K562 (cell line): ENCODE measurements around the gene CORT. TPM values are rescaled to one million over a fixed set of nuclear protein-coding genes. Genes with fewer than 3 reads are reported as not detected.
A peak's percentile ranks its signal among the peaks of the same experiment; 100 is the strongest.

Experiments
- CXXC5 ChIP-seq: fragments of 250-450 bp; sonication (Bioruptor Pico); IDR thresholded peaks from 2 replicates; pipeline ENCODE4 v1.8.0; 2022; ENCODE audit warnings: inconsistent platforms, mild to moderate bottlenecking, moderate library complexity
- DMBX1 ChIP-seq: fragments of 250-450 bp; sonication (Bioruptor Pico); IDR thresholded peaks from 2 replicates; pipeline ENCODE4 v1.8.0; 2022; ENCODE audit warnings: inconsistent platforms, mild to moderate bottlenecking, moderate library complexity, borderline replicate concordance
- GTF2E2 ChIP-seq: fragments of 200-800 bp; sonication (Bioruptor generic); IDR thresholded peaks from 2 replicates; pipeline ENCODE4 v1.6.1; 2016; ENCODE audit warnings: missing genetic modification characterization, missing compliant biosample characterization
- POLR2G ChIP-seq: fragments of 200-400 bp; formaldehyde crosslinking; IDR thresholded peaks from 2 replicates; pipeline ENCODE4 v1.6.1; 2017; ENCODE audit warnings: low read depth, mild to moderate bottlenecking, antibody characterized with exemption, low read length, moderate library complexity
- TAF1 ChIP-seq: IDR thresholded peaks from 2 replicates; pipeline ENCODE4 v1.6.1; 2011; ENCODE audit warnings: mild to moderate bottlenecking, low read length, moderate library complexity; ENCODE audit not compliant: insufficient read depth, control insufficient read depth, severe bottlenecking; ENCODE audit errors: extremely low read depth
- polyA plus RNA-seq, 8 experiments: library from polyadenylated mRNA; depleted of rRNA in 4 of 8; stranded (reverse) in 5 of 8; unstranded in 3 of 8; fragments of >200 nt; fragmentation: Nextera tagmentation in 2 of 8; fragmentation: Illumina TruSeq in 1 of 8; extraction: Ambion mirVana in 2 of 8; extraction: Trizol in 1 of 8; gene quantifications; 2 replicates each; pipeline versions ENCODE4 v1.2.1 to v1.2.3, GENCODE V29; 2011 to 2014; ENCODE audit warnings: inconsistent platforms in 1 of 8, missing spikeins in 1 of 8
- total RNA-seq, 7 experiments: library from RNA; depleted of rRNA in 6 of 7; stranded (reverse); fragments of >200 nt in 6 of 7; fragmentation: Illumina TruSeq in 2 of 7; extraction: Trizol in 2 of 7; gene quantifications; 2 replicates each; pipeline versions ENCODE4 v1.2.1 to v1.2.3, GENCODE V29; 2011 to 2021; ENCODE audit warnings: low replicate concordance in 1 of 7
- TF ChIP-seq, protein P1 (sequence below): IDR thresholded peaks from 2 replicates; pipeline ENCODE4 v1.6.1; 2012; ENCODE audit warnings: low read depth, low read length, improper control_type of control experiment, borderline replicate concordance
- TF ChIP-seq, protein P2 (sequence below), 2 experiments: fragments of 200-800 bp in 1 of 2; sonication (Bioruptor generic) in 1 of 2; sonication (generic) in 1 of 2; formaldehyde crosslinking in 1 of 2; IDR thresholded peaks in 1 of 2; conservative IDR thresholded peaks in 1 of 2; 2 replicates each; pipeline versions ENCODE4 v1.5.0 to v1.6.1; 2016 to 2020; ENCODE audit warnings: missing compliant biosample characterization in 1 of 2, missing genetic modification characterization in 1 of 2, missing genetic modification reagents in 1 of 2
- TF ChIP-seq, protein P3 (sequence below), 2 experiments: fragments of 450-650 bp; IDR thresholded peaks; 2 replicates each; pipeline ENCODE4 v1.6.1; 2016
- TF ChIP-seq, protein P4 (sequence below): fragments of 200-800 bp; sonication (Bioruptor generic); IDR thresholded peaks from 2 replicates; pipeline ENCODE4 v1.6.1; 2016; ENCODE audit warnings: missing genetic modification characterization, missing compliant biosample characterization

The CORT gene
- total and polyA plus RNA-seq, 9 of the 15 experiments (the other 6 are each of a cell fraction or from before 2014, with no cell fraction given): 0.08 to 0.54 (median 0.13) TPM; not detected in 5

DNA sequence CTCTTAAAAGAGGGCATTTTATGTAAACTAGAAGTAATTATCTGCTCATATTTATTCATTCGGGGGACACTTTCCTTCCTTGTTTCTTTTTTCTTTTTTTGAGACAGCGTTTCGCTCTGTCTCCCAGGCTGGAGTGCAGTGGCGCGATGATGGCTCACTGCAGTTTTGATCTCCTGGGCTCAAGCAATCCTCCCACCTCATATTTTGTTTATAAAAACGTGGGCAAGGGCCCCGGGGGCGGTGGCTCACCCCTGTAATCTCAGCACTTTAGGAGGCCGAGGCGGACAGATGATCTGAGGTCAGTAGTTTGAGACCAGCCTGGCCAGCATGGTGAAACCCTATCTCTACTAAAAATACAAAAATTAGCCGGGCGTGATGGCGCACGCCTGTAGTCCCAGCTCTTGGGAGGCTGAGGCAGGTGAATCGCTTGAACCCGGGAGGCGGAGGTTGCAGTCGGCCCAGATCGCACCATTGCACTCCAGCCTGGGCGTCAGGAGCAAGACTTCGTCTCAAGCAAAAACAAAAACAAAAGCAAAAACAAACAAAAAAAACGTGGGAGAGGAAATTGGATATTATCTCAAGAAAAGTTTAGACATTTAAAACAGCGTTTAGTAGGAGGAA lies 23.4 kb downstream of the CORT start (continued):
- TF ChIP-seq, protein P1, sequence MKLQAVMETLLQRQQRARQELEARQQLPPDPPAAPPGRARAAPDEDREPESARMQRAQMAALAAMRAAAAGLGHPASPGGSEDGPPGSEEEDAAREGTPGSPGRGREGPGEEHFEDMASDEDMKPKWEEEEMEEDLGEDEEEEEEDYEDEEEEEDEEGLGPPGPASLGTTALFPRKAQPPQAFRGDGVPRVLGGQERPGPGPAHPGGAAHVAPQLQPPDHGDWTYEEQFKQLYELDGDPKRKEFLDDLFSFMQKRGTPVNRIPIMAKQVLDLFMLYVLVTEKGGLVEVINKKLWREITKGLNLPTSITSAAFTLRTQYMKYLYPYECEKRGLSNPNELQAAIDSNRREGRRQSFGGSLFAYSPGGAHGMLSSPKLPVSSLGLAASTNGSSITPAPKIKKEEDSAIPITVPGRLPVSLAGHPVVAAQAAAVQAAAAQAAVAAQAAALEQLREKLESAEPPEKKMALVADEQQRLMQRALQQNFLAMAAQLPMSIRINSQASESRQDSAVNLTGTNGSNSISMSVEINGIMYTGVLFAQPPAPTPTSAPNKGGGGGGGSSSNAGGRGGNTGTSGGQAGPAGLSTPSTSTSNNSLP: peak; percentile 46; the same call in 1 of the 2 replicates
- TF ChIP-seq CXXC5 (CRISPR knock-in tag) (peak; percentile 26), TAF1 (peak; percentile 49), DMBX1 (CRISPR knock-in tag) (peak; percentile 48; the same call in 1 of the 2 replicates), GTF2E2 (tag) (0 out of 2 replicates have a peak, but pooled peaks have one; percentile 15), POLR2G (peak; percentile 56)
- TF ChIP-seq, protein P2, sequence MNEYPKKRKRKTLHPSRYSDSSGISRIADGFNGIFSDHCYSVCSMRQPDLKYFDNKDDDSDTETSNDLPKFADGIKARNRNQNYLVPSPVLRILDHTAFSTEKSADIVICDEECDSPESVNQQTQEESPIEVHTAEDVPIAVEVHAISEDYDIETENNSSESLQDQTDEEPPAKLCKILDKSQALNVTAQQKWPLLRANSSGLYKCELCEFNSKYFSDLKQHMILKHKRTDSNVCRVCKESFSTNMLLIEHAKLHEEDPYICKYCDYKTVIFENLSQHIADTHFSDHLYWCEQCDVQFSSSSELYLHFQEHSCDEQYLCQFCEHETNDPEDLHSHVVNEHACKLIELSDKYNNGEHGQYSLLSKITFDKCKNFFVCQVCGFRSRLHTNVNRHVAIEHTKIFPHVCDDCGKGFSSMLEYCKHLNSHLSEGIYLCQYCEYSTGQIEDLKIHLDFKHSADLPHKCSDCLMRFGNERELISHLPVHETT (CRISPR knock-in tag; conservative IDR thresholded peaks at IDR 0.05 in 1 of 2, IDR thresholded peaks at IDR 0.05 in 1 of 2): no peak
- TF ChIP-seq, protein P3, sequence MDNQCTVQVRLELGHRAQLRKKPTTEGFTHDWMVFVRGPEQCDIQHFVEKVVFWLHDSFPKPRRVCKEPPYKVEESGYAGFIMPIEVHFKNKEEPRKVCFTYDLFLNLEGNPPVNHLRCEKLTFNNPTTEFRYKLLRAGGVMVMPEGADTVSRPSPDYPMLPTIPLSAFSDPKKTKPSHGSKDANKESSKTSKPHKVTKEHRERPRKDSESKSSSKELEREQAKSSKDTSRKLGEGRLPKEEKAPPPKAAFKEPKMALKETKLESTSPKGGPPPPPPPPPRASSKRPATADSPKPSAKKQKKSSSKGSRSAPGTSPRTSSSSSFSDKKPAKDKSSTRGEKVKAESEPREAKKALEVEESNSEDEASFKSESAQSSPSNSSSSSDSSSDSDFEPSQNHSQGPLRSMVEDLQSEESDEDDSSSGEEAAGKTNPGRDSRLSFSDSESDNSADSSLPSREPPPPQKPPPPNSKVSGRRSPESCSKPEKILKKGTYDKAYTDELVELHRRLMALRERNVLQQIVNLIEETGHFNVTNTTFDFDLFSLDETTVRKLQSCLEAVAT (IDR thresholded peaks at IDR 0.05): peak in 1 of 2 experiments; percentile 89; a peak in 2 of 4 replicates
- TF ChIP-seq, protein P4, sequence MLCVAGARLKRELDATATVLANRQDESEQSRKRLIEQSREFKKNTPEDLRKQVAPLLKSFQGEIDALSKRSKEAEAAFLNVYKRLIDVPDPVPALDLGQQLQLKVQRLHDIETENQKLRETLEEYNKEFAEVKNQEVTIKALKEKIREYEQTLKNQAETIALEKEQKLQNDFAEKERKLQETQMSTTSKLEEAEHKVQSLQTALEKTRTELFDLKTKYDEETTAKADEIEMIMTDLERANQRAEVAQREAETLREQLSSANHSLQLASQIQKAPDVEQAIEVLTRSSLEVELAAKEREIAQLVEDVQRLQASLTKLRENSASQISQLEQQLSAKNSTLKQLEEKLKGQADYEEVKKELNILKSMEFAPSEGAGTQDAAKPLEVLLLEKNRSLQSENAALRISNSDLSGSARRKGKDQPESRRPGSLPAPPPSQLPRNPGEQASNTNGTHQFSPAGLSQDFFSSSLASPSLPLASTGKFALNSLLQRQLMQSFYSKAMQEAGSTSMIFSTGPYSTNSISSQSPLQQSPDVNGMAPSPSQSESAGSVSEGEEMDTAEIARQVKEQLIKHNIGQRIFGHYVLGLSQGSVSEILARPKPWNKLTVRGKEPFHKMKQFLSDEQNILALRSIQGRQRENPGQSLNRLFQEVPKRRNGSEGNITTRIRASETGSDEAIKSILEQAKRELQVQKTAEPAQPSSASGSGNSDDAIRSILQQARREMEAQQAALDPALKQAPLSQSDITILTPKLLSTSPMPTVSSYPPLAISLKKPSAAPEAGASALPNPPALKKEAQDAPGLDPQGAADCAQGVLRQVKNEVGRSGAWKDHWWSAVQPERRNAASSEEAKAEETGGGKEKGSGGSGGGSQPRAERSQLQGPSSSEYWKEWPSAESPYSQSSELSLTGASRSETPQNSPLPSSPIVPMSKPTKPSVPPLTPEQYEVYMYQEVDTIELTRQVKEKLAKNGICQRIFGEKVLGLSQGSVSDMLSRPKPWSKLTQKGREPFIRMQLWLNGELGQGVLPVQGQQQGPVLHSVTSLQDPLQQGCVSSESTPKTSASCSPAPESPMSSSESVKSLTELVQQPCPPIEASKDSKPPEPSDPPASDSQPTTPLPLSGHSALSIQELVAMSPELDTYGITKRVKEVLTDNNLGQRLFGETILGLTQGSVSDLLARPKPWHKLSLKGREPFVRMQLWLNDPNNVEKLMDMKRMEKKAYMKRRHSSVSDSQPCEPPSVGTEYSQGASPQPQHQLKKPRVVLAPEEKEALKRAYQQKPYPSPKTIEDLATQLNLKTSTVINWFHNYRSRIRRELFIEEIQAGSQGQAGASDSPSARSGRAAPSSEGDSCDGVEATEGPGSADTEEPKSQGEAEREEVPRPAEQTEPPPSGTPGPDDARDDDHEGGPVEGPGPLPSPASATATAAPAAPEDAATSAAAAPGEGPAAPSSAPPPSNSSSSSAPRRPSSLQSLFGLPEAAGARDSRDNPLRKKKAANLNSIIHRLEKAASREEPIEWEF (CRISPR knock-in tag): no peak
